Measurements from ENCODE around the gene LSM4.

DNA sequence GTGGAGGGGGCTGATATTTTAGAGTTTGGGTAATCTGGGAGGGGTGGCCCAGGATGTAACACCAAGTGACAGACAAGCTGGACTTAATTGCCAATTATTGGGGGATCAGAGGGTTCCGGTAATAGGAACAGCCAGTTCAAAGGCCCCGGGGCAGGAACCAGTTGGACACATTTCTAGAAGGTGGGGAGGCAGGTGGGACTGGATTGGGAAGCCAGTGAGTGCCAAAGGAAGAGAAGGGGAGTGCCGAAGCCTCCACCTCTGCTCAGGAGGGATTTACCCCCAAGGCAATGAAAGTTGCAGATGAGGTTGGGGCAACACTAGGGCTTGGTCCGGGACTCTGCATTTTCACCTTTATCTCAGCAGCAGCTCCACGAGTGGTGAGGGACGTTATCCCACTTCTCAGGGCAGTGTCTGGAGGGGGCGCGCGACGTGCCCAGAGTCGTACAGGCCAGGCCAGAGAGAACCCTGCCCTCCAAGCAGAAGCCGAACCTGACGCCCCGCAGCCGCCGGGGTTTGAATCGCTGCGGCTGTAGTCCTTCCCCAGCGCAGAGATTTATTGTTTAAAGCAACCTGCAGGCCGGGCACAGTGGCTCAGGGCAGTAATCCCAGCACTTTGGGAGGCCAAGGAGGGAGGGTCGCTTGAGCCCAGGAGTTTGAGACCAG lies 35.8 kb downstream of the LSM4 start:
- no peak for TF ChIP-seq ZNF274 (IDR thresholded peaks at IDR 0.05; ENCODE audit: low read depth, low read length)
- TF ChIP-seq YY1 (IDR thresholded peaks at IDR 0.05; ENCODE audit: insufficient read depth, insufficient read length): no peak
